IMR-90 (cell line): ENCODE data around the gene RHOT1.

Experiments
- RAD21 ChIP-seq: IDR thresholded peaks from 2 replicates; pipeline ENCODE4 v1.6.1; 2012; ENCODE audit warnings: low read length, improper control_type of control experiment
- TF ChIP-seq, protein P1 (sequence below): conservative IDR thresholded peaks from 2 replicates; pipeline ENCODE4 v1.5.1; 2012; ENCODE audit warnings: mild to moderate bottlenecking, low read depth, low read length, improper control_type of control experiment
- TF ChIP-seq, protein P2 (sequence below): fragments of 150-350 bp; IDR thresholded peaks from 2 replicates; pipeline ENCODE4 v1.6.1; 2017; ENCODE audit warnings: mild to moderate bottlenecking, antibody characterized with exemption, low read length, low read depth

DNA sequence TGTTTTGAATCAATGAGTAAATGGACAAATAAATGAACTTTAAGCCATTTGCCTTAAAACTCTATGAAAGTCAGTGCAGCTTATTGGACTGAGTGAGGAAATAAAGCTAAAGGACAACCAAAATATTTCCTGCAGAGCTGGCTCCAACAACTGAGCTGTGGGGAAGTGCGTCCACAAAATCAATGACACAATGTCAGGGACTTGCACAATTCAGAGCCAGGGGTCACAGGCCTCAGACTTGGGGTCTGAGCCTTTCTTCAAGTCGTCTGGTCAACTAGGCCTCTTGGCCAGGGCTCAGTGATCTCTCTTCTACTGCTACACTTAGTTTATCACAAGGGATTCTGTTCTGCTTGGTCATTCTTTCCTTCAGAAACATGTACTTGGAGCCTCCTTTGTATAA, 97.2 kb downstream of the RHOT1 start:
- TF ChIP-seq, protein P1, sequence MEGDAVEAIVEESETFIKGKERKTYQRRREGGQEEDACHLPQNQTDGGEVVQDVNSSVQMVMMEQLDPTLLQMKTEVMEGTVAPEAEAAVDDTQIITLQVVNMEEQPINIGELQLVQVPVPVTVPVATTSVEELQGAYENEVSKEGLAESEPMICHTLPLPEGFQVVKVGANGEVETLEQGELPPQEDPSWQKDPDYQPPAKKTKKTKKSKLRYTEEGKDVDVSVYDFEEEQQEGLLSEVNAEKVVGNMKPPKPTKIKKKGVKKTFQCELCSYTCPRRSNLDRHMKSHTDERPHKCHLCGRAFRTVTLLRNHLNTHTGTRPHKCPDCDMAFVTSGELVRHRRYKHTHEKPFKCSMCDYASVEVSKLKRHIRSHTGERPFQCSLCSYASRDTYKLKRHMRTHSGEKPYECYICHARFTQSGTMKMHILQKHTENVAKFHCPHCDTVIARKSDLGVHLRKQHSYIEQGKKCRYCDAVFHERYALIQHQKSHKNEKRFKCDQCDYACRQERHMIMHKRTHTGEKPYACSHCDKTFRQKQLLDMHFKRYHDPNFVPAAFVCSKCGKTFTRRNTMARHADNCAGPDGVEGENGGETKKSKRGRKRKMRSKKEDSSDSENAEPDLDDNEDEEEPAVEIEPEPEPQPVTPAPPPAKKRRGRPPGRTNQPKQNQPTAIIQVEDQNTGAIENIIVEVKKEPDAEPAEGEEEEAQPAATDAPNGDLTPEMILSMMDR, result no peak
- TF ChIP-seq RAD21, result no peak
- TF ChIP-seq, protein P2, sequence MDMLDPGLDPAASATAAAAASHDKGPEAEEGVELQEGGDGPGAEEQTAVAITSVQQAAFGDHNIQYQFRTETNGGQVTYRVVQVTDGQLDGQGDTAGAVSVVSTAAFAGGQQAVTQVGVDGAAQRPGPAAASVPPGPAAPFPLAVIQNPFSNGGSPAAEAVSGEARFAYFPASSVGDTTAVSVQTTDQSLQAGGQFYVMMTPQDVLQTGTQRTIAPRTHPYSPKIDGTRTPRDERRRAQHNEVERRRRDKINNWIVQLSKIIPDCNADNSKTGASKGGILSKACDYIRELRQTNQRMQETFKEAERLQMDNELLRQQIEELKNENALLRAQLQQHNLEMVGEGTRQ, result no peak
